Activated T-helper 1 cell treated with anti-CD3 and anti-CD28 coated beads, Interleukin-2, amount 50 U/mL, for 16 hours (primary cell): ENCODE results near the gene SPPL3.
"Not testable (repeated sequence)": the region's sequence is repeated elsewhere in the genome, so short reads cannot be mapped to it uniquely, and the experiment has no call there.

Experiments
- DNase-seq, 2 donors: peaks; one replicate each; pipeline ENCODE4 v3.0.0-alpha.2; 2020; ENCODE audit warnings: low read depth in 1 of 2, low spot score in 1 of 2

The SPPL3 gene

GRCh38 chr12:120844768-120845449 is 59.2 kb downstream of the SPPL3 start:
- DNase-seq, result no peak

GRCh38 chr12:120844297-120844696 is 59.9 kb downstream of the SPPL3 start:
- DNase-seq, result no peak

GRCh38 chr12:120843472-120843871 is 60.7 kb downstream of the SPPL3 start:
- DNase-seq, result no peak

- no peak for DNase-seq
Observed at GRCh38 chr12:120842595-120842994, 61.6 kb downstream of the SPPL3 start.

GRCh38 chr12:120841525-120841924 is 62.6 kb downstream of the SPPL3 start:
- no peak for DNase-seq

- no peak for DNase-seq
Observed at GRCh38 chr12:120839503-120839902, 64.7 kb downstream of the SPPL3 start.

- DNase-seq, result not testable (repeated sequence)
Observed at GRCh38 chr12:120838629-120839383, 65.4 kb downstream of the SPPL3 start.

- no peak for DNase-seq
Observed at GRCh38 chr12:120836114-120836684, 68.0 kb downstream of the SPPL3 start.

- DNase-seq, result no peak
Observed at GRCh38 chr12:120835657-120836056, 68.5 kb downstream of the SPPL3 start.

GRCh38 chr12:120835304-120835612 is 68.9 kb downstream of the SPPL3 start:
- DNase-seq, result no peak

GRCh38 chr12:120834489-120835303 is 69.5 kb downstream of the SPPL3 start:
- no peak for DNase-seq

- DNase-seq, result no peak
Observed at GRCh38 chr12:120833849-120834248, 70.3 kb downstream of the SPPL3 start.

GRCh38 chr12:120832737-120833136 is 71.4 kb downstream of the SPPL3 start:
- DNase-seq, result no peak

GRCh38 chr12:120831648-120832267 is 72.4 kb downstream of the SPPL3 start:
- DNase-seq, result no peak

GRCh38 chr12:120830966-120831365 is 73.2 kb downstream of the SPPL3 start:
- no peak for DNase-seq

GRCh38 chr12:120830052-120830940 is 73.9 kb downstream of the SPPL3 start:
- no peak for DNase-seq

GRCh38 chr12:120826335-120826734 is 77.8 kb downstream of the SPPL3 start:
- DNase-seq, result no peak

- no peak for DNase-seq
Observed at GRCh38 chr12:120825337-120825736, 78.8 kb downstream of the SPPL3 start.

- no peak for DNase-seq
Observed at GRCh38 chr12:120822832-120823503, 81.2 kb downstream of the SPPL3 start.

GRCh38 chr12:120821878-120822277 is 82.3 kb downstream of the SPPL3 start:
- no peak for DNase-seq
